ENCODE measurements around the gene OXCT1. TPM values are rescaled to one million over a fixed set of nuclear protein-coding genes. Genes with fewer than 3 reads are reported as not detected.
A peak's percentile ranks its signal among the peaks of the same experiment; 100 is the strongest.

OXCT1 gene
- total RNA-seq, 6 experiments from 2014 or later, result 40.4 to 44.0 (median 40.8) TPM

DNA sequence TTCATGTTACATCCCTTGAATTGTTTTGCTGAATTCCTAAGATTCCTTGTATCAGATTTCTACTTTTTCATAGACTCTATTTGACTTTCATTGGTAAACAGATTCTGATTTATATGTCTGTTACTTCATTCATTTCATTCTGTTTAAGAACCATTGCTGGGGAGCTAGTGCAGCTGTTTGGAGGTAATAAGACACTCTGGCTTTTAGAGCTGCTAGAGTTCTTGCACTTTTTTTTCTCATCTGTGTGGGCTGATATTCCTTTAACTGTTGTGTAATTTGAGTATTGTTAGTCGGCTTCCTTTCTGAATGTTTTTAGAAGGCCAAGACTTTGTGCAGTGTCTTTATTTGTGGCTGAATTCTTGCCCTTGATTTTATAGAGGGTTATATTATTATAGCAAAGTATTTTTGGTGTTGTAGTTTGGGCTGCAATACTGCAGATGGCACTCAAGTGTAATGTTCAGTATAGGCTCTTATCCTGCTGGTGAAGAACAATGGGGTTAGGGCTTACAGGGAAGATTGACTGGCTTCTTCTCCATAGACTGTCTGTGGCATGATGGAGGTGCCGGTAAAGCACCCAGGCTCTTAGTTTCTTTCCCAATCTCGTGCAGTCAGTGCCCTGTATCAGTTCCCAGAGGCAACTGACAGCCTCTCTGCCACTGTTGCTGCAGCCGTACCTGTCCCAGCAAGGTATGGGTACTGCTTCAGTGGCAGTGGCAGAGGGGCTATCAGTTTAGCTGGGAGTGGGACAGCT, 162.2 kb downstream of the OXCT1 start:
- H3K9me3 Mint-ChIP-seq, result no peaks in the 10 kb centered on the region
- H3K36me3 Mint-ChIP-seq (ENCODE audit: low read depth), result no peaks in the 10 kb centered on the region
- no peak overlapping the region for H3K27ac Mint-ChIP-seq

GRCh38 chr5:41695920-41696582, 174.2 kb downstream of the OXCT1 start:
- no peaks in the 10 kb centered on the region for H3K4me1 Mint-ChIP-seq (ENCODE audit: low read depth)
- TF ChIP-seq CTCF (IDR thresholded peaks at IDR 0.05), result peak; percentile 66
- no peak overlapping the region for H3K4me3 Mint-ChIP-seq
- H3K36me3 Mint-ChIP-seq (ENCODE audit: low read depth), result no peaks in the 10 kb centered on the region
- DNase-seq, result no peak
- peaks cover 3% of the 10 kb centered on the region for H3K27me3 Mint-ChIP-seq (ENCODE audit: insufficient read depth)
- H3K9me3 Mint-ChIP-seq, result no peaks in the 10 kb centered on the region
- H3K27ac Mint-ChIP-seq, result no peak overlapping the region

More for the DNA sequence above, 162.2 kb downstream of the OXCT1 start:
- H3K27me3 Mint-ChIP-seq (ENCODE audit: insufficient read depth), result peaks cover 2% of the 10 kb centered on the region
- H3K4me1 Mint-ChIP-seq (ENCODE audit: low read depth), result peaks cover 8% of the 10 kb centered on the region; the same call in 1 of the 2 replicates
- no peak overlapping the region for H3K4me3 Mint-ChIP-seq
- DNase-seq, result peak; percentile 56
- TF ChIP-seq CTCF (IDR thresholded peaks at IDR 0.05), result peak; percentile 77

DNA sequence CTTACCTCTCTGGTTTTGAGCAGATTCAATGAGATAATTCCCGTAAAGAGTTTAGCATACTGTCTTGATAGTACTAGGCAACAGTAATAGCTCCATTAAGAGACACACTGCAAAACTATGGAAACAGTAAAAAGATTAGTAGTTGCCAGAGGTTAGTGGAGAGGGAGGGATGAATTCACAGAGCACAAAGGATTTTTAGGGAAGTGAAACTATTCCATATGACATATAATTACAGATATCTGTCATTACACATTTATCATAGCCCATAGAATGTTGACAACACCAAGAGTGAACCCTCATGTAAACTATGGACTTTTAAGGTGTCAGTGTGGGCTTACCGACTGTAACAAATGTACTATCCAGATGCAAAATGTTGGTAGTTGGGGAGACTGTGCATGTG, 183.5 kb downstream of the OXCT1 start:
- Mint-ChIP-seq H3K4me3 (no peak overlapping the region), H3K36me3 (ENCODE audit: low read depth) (no peaks in the 10 kb centered on the region), H3K27me3 (ENCODE audit: insufficient read depth) (peaks cover 6% of the 10 kb centered on the region; the same call in 1 of the 2 replicates), H3K4me1 (ENCODE audit: low read depth) (no peaks in the 10 kb centered on the region), H3K9me3 (no peaks in the 10 kb centered on the region), H3K27ac (no peak overlapping the region)
- no peak for TF ChIP-seq CTCF (IDR thresholded peaks at IDR 0.05)
- DNase-seq, result no peak

GRCh38 chr5:41686191-41686590, 184.0 kb downstream of the OXCT1 start:
- Mint-ChIP-seq H3K4me3 (no peak overlapping the region), H3K4me1 (ENCODE audit: low read depth) (no peaks in the 10 kb centered on the region), H3K27ac (no peak overlapping the region), H3K9me3 (no peaks in the 10 kb centered on the region), H3K36me3 (ENCODE audit: low read depth) (no peaks in the 10 kb centered on the region), H3K27me3 (ENCODE audit: insufficient read depth) (peaks cover 5% of the 10 kb centered on the region; the same call in 1 of the 2 replicates)
- no peak for TF ChIP-seq CTCF (IDR thresholded peaks at IDR 0.05)
- DNase-seq, result no peak

GRCh38 chr5:41683181-41683580, 187.0 kb downstream of the OXCT1 start:
- Mint-ChIP-seq H3K9me3 (0 out of 2 replicates have a peak, but pooled peaks cover 4% of the 10 kb centered on the region), H3K4me1 (ENCODE audit: low read depth) (no peaks in the 10 kb centered on the region), H3K36me3 (ENCODE audit: low read depth) (no peaks in the 10 kb centered on the region), H3K27me3 (ENCODE audit: insufficient read depth) (peaks cover 5% of the 10 kb centered on the region; the same call in 1 of the 2 replicates), H3K27ac (no peak overlapping the region), H3K4me3 (no peak overlapping the region)
- no peak for DNase-seq
- TF ChIP-seq CTCF (IDR thresholded peaks at IDR 0.05), result no peak

Measured in HFFc6 (cell line).